NCI-H526 treated with DMSO at 0.1 percent for 48 hours (cell line): ENCODE measurements around the gene PSMB9.
A peak's percentile ranks its signal among the peaks of the same experiment; 100 is the strongest.
"Not testable (repeated sequence)": the region's sequence is repeated elsewhere in the genome, so short reads cannot be mapped to it uniquely, and the experiment has no call there.

Experiments used
- DNase-seq: peaks from one replicate; lab custom pipeline; 2025; lab: John Stamatoyannopoulos, UW

The PSMB9 gene

DNA sequence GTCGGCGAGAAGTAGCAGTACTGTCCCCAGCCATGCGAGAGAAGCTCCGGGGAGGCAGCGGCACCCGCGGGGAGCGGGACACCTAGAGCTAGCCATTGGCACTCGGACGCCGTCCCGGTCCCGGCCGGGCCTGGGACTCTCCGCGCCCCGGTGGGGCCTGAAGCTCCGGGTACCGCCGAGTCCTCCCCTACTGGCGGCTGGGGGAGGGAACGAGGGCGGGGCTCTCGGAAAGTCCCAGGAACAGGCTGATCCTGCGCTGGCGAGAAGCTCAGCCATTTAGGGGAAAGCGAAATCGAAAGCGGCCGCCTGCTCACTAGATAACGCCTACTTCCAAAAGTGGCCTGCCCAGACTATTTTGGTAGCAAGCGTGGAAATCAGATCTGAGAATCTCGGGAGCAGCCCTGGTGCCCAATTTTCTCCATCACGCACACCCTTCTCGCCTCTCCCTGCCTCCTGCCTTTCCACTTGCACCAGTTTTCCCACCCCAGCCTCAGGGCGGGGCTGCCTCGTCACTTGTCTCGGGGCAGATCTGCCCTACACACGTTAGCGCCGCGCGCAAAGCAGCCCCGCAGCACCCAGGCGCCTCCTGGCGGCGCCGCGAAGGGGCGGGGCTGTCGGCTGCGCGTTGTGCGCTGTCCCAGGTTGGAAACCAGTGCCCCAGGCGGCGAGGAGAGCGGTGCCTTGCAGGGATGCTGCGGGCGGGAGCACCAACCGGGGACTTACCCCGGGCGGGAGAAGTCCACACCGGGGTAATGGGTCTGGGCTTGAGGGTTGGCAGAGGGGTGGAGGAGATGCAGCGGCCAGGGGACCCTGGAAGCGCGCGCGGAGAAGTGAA lies at the start of gene PSMB9, which contains the start of gene TAP1:
Gene PSMB9 (plus strand): TSS at position 652 of the 835 bp plus-strand sequence. CDS start 38 bp downstream, at position 690.
Gene TAP1 (minus strand): TSS at position 164 of the 835 bp plus-strand sequence. CDS start 68 bp downstream, at position 96.
- peak; percentile 92 for DNase-seq

DNA sequence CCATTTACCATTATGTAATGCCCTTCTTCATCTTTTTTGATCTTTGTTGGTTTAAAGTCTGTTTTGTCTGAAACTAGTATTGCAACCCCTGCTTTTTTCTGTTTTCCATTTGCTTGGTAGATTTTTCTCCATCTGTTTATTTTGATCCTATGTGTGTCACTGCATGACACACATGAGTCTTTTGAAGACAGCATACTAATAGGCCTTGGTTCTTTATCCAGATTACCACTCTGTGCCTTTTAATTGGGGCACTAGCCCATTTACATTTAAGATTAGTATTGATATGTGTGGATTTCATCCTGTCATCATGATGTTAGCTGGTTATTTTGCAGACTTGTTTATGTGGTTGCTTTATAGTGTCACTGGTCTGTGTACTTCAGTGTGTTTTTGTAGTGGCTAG lies 48.6 kb upstream of the PSMB9 start:
- DNase-seq = not testable (repeated sequence)

DNA sequence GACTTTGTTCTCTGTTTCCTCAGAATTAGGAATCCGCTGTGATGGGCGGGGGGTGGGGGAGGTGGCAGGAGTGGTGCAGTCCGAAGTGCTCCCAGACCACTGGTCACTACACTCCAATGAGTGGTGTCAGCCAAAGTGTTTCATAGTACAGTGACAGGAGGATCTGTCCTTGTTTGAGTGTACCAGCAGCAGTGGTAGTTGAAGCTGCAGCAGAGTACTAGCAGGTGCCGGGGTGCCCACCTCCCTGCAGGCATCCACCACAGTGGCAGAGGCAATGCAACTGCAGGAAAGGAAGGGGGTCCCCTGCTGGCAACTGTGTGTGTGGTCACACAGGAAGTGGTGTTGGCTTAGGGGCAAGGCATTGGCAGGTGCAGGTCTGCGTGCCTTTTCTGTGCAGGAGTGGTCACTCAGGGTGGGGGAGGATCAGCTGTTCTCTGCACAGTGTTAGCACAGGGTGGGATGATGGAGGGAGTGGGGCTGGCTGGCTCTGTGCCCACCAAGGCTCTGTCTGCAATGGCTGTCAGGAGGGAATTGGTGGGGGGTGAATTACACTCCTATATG lies 46.9 kb upstream of the PSMB9 start:
- no peak for DNase-seq

DNA sequence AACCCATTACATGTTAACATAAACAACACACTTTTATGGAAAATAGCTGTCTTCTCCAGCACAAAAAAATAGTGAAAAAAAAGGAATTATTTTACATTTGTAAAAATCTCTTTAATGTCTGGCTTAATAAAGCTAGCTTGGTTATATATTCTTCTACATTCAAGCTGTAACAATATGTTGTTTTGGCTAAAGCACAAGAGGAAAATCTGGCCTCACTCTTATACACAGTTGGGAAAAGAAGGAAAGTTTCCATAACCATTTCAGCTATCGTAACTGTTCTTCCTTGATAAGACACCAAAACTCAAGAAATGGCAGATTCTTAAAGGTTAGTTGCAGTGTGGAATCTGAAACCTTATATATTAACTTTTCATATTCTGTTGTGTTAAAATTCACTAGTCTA lies 44.8 kb upstream of the PSMB9 start:
- DNase-seq = no peak

DNA sequence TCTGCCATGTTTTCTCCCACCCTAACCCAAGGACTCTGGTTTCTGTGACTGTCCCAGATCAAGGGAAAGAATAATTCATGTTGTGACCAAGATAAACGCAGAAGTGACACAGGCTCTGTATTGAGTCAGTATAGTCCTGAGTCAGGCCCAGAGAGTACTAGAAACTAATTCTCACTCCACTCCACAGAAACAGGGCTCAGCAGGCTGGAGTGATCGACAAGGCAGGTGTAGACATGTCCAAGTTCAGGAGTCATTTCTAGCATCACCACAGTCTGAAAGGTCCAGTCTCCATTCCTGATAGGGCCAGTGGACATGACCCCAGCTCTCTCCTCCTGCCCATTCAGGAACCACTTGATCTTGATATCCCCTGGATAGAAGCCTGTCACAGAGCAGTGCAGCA lies 39.8 kb upstream of the PSMB9 start:
- DNase-seq = no peak

DNA sequence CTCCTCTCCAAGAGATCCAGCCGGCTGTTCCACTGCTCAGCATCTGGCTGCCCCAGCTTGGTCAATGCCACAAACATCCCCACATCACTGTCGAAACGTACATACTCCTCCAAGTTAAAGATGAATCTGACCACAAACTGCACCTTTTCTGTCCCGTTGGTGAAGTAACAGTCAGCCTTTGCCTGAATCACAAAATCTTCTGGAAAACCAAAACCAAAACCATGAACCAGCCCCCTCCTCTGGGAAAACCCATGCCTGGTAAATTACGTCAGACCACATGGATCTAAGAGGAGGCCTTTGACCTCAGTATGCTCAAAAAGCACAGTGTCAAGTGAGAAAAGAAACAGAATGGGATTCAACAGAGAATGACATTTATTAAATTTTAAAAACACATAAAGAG lies 38.9 kb upstream of the PSMB9 start:
- no peak for DNase-seq

DNA sequence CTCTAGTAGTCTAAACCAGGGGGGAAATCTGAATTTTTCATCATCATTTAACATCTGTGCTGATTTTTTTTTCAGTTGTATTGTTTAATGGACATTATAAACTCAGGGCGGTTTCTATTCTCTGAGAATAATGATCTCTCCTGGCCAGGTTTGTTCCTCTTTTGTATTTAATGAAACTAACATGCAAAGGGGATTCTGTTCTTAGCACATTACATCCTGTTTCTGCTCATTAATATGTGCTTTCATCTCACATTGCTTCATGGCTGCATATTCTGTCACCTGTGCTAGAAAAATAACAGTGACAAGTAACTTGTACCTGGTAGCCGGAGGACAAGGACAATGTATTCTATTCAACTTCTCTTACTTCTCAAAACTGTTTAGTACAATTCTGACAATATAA lies 38.0 kb upstream of the PSMB9 start:
- DNase-seq = no peak

DNA sequence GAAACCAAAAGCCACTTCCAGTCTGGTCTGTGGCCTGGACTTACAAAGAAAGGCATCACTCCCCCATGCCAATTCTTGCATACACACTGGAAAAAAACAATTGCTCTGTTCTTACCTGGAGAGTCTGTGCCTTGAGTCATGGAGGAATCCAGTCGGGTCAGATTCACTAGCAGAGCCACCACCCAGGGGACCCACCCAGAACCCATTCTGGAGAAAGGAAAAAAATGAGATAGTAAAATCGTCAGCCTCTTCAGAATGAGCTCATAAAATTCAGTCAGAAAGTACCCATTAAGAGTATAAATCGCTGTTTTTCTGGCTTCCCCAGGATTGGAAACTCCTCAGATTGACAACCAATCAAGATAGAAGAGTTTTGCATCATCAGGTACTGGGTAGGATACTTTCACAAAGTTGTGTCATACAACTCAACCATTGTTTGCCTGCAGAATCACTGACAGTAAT lies 37.2 kb upstream of the PSMB9 start, which contains the start of gene HLA-DOB:
Gene HLA-DOB (minus strand): TSS at position 257 of the 459 bp plus-strand sequence. CDS start 51 bp downstream, at position 206.
- no peak for DNase-seq

DNA sequence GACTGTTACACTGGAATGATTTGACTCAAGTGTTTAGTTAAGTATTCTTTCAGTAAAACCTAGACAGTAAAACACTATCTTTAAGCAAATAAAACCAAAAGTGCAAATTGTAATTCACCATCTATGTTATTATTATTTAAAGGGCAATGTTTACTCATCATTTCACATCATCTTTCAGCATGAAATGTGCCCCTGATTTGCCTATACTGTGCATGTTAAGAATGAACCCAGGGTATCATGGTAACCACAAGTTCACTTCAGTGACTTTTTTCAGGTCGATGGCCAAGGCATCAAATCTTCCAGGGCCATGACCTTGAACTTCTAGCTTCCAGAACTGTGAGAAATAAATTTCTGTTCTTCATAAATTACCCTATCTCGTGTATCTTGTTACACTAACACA lies 35.1 kb upstream of the PSMB9 start:
- no peak for DNase-seq

DNA sequence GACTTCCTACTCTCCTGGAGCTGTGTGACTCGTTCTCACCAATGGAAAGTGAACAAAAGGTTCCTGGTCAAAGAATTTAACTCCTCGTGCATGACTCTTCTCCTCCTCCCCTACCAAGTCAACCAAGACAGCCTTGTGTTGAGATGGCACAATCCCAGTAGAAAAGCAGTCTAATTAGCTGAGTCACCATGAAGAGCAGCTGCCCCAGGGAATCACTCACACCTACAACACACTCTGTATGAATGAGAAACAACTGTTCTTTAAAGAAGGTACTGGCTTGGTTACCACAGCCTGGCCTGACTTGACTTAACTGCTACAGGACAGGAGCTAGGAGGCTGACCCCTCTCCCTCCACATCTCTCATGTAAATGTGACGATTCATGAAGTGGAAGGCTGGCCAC lies 34.3 kb upstream of the PSMB9 start:
- DNase-seq = no peak

DNA sequence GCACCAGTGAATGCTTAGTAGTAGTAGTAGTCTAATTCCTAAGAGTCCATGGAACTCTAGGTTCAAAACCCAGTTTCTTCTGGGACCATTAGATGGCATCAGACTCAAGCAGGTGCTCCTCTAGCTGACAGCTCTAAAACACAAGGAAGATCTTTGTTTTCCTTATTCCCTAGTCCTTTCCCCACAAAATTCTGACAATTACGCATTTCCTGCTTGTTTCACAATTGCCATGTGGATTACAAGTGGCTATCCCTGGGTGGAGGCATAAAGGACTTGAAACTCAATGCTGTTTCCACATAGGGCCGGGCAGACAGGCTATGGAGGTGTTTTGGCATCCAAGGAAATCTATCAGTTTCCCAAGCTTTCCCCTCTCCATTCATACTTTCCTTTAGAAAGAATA lies 28.0 kb upstream of the PSMB9 start:
- no peak for DNase-seq

DNA sequence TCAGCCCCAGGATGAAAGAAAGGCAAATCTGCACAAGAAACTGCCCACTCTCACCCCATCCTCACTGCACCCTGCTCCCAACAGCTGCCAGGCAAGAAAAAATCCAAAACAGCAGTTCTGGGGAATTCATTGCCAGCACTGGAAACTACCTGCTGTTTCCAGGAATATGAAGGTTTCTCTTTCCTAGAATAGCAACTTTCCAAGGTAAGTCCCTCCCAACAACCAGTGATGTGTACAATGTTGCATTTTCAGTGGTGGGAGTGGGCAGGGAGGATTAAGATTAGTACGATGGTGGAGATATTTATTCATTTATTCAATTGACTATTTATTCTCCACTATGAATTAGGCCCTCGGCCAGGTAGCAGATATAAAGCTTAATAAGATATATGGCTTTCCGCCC lies 27.0 kb upstream of the PSMB9 start:
- no peak for DNase-seq

DNA sequence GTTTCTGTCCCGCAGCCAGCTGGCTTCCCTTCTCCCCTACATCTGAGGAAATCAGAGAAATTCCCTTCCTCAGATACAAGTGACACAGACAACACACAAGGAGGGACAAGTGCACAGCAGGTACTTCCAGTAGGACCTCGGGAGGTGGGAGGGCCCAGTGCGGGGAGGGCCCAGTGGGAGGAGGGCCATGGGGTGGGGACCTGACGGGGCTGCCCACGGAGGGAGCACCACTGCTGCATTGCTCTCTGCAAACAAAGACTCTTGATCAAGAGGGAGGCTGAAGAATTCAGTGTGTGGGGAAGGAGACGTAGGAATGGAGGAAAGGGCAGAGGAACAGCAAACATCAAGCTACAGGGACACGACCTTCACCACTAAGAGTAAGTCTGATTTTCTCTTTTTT lies 24.5 kb upstream of the PSMB9 start:
- no peak for DNase-seq

DNA sequence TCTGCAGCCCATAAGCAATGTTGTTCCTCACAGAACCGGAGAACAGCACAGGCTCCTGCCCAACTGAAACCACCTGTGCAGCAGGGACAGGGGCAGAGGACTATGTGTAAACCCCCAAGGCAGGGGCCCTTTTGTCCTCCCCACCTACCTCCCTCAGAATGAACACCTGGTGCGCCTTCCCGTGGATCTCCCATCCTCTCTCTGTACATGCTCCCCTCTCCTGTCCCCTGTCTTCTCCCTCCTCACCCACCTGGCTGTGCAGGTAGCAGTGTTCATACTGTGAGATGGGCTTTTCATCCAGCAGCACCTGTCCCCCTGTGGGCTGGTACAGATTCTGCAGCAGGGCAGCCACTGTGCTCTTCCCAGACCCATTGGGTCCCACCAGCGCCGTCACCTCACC lies 24.0 kb upstream of the PSMB9 start:
- no peak for DNase-seq

DNA sequence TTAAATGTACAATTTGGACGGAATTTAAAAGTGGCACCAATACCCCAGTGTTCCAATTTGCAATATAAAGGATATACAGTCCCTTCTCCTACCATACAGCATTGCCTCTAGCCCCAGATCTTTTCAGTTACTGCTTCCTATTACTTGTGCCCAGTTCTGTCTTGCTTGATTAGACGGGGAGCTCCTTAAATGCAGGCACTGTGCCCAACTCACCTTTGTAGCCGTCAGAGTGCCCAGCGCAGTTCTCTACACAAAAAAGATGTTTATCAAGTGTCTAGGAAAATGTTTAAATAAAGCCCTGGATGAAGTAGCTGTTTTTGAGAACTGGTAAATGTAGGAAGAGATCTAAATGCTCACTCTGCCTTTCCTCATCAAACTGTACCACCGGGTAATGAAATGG lies 23.1 kb upstream of the PSMB9 start:
- no peak for DNase-seq

DNA sequence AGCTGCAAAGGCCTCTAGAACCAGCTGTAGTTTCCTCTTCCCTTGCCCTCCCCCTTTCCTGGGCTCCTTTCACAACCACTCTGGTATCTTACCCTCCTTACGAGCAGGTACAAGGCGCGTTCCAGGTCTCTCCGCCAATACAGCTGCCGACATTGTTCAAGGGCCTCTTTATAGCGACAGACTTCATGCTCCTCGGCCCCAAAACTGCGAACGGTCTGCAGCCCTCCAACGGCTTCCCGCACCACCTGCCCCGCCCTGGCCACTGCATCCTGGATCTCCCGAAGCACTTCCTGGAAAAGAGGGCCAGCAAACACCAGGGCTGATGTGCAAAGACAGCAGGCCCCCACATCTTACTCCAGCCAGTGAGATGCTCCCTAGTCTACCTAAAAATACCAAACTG lies 21.5 kb upstream of the PSMB9 start:
- no peak for DNase-seq

DNA sequence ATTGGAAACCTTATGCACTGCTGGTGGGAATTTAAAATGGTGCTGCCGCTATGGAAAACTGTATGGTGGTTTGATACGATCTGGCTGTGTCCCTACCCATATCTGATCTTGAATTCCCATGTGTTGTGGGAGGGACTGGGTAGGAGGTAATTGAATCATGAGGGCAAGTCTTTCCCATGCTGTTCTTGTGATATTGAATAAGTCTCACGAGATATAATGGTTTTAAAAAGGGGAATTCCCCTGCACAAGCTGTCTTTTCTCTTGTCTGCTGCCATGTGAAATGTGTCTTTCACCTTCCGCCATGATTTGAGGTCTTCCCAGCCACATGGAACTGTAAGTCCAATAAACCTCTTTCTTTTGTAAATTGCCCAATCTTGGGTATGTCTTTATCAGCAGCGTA lies 20.3 kb upstream of the PSMB9 start:
- no peak for DNase-seq

DNA sequence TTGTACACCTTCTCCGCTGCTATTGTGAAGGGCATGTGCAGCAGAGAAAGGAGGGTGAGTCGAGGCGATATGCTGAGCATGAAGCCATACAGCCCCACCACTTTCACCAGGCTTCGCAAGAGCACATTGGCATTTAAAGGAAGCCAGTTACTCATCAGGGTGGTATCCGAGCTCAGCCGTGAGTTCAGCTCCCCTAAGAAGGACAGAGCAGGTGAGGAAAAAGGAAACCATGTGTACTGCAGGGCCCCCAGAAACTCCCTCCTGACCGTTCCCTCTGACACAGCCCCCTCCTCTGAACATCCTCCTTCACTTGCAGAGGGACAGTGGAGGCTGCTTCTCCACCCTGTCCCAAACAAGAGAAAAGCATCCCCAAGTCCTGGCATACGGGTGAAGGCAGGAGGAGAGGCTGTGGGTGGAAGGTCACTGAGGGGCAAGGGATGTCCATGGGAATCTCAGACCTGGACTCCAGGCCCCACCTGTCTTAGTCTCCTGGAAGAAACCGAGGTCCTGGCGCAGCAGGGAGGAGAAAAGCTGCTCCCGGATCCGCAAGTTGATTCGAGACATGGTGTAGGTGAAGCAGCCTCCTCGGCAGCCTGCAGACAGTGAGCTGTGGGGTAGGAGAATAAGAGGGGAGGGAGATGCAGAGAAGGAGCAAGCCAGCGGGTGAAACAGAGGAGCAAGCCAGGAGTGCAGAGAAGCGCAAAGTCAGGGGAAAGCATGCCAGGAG lies 18.7 kb upstream of the PSMB9 start:
- DNase-seq = no peak

DNA sequence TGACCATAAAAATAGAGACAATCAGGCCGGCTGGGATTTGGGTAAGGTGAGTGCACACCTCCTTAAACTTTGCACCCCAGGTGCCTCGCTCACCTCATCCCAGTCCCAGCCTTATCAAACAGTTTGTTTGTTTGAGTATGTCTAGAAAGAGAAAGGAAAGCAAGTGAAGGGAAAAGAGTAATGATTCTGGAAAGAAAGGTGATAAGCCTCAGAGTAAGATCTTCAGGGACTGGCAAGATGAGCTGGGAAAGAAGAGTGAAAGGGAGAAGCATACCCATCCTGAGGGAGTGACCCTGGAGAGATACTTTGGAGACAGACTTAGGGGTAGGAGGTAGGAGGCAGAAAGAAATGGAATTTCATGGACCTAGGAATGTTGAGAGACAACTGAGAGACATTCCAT lies 17.1 kb upstream of the PSMB9 start:
- DNase-seq = no peak

DNA sequence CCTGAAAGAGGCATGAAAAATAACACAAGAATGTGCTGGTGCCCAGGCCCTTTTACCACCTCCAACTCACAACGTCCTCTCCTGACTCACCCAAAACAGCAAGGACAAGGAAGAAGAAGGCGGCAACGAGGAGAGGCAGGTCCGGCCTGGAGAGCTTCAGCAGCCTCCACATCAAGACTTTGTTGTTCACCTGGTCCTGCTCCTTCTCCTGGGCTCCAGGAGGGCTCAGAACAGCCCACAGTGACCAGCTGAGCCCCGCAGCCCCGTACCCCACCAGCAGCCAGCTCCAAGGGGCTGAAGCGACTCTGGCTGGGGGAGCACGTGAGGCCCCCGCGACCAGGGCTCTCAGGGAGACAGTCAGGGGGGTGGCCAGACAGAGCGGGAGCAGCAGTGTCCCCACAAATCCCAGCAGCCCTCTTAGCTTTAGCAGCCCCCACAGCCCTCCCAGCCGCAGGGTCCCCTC lies 16.3 kb upstream of the PSMB9 start:
- DNase-seq = no peak

DNA sequence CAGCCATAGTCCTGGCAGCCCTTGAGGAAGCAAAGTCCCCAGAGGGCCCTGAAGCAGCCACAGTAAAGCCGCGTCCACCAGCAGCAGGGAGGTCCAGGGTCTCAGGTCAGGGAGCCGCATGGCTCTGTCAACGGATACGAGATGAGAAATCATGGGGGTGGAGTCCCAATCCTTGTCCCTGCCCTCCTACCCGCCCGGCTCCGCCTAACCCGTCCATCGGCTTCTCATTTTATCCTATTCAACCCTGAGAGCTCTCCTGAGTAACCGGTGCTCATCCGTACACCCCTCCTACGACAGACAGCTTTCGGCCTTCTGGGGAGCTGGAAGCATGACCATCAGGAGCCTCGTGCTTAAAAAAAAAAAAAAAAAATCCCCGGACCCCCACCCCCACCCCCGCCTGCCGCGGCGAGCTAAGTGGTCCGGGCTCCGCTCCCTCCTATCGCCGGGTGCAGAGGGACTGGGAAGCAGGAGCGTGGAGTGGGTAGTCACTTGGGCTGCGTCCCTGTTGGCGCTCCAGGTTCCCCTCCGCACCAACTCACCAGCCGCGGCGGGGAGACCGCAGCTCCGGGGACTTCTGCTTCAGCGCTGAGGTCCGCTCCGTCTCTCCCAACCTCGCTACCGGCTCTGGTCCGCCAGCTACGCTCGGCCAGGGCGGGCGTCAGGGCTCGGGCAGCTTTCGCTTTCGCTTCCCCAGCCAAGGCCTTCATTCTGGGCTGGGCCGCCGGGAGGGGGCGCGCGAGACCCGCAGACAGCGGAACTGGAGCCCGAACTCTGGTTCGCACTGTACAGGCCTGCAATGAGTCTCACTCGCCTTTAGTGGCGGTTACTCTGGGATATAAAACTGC lies 15.7 kb upstream of the PSMB9 start, which contains the start of gene TAP2:
Gene TAP2 (minus strand): TSS at position 626 of the 845 bp plus-strand sequence. CDS start 506 bp downstream, at position 120.
- DNase-seq = peak; percentile 79

DNA sequence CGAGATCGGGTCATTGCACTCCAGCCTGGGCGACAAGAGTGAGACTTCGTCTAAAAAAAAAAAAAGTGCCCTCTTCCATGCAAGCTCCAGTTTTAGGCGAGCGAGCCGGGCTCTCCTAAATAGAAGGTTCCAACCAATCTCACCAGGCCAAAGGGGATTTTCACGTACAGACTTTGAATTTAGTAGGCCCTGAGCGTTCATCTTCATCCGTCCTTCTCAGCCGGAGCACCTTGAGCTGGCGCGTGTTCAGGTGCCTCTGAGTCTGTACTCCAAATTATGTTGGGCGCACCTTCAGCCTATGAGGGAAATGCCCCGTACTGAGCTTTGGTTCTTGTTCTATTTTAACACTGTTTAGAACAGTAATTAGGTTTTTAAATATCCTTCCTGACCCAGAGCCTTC lies 14.6 kb upstream of the PSMB9 start:
- no peak for DNase-seq
